HG03558 (cell line): ENCODE data around the gene MAD1L1.

ENCODE experiments used
- ATAC-seq: cut with Tn5 transposase; IDR thresholded peaks from one replicate; pipeline ENCODE4 v1.9.1; 2021; ENCODE audit warnings: moderate number of reproducible peaks; ENCODE audit not compliant: unreplicated experiment; ENCODE audit errors: extremely low read depth

Gene MAD1L1

DNA sequence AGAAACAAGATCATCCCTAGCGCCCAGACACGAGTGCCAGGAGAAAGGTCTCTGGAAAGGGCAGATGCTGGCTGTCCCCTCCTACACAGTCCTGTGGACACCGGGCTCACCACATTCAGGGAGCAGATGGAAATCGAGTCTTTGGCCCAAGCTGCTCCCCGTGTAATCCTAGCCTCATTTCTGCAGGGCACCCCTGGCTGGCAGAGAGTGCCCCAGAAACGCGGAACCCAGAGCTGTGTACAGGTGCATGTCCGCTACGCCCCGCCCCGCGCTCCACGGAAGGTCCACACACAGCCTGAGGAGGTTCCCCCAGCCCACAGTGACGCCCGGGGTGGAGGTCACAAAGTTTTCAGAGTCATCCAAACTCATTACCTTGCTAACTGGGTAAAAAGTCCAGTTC, 202.8 kb downstream of the MAD1L1 start:
- ATAC-seq = no peak

DNA sequence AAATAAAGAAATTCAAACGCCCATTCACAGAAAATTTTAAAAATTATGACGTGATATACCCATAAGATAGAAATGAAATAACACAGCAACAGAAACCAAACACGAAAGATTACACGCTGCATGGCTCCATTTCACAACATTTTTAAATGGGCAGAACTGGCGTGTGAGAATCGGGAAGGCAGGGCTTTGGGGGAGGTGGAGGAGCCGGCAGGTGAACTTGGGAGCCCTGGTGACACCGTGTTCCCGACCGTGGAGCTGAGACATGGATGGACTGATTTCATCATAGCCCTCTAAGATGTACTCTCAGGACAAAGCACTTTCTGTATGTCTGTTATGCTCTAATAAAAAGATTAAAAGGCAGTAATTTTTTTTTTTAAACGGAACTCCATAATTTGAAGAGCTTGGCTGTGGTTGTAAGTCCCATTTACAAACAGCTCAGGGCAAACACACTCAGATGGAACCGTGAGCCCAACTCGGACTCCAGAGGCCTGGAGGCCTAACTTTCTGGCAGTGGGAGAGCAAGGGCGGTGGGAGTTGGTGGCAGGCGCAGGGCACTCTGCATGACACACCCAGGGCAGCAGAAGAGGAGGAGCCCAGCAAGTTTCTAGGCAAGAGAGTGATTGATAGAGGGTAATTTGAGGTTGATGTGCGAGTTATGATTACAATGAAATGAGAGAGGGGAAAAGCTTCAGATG, 203.4 kb downstream of the MAD1L1 start:
- no peak for ATAC-seq

DNA sequence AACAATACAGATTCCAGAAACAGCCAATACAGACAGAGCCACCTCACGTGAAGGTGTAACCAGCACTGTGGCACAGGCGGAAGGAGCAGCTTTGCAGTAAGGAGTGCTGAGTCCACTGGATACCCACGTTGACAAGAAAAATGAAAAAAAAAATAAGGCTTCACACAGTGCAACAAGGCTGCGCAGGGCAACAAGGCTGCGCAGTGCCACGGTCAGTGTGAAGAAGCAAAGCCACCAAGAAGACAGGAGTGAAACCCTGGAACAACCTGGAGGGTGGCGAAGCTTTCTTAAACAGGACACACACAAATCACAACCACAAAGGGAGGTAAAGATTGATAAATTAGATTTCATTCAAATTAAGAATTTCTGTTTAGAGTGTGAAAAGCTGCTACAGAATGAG, 204.0 kb downstream of the MAD1L1 start:
- ATAC-seq = no peak

DNA sequence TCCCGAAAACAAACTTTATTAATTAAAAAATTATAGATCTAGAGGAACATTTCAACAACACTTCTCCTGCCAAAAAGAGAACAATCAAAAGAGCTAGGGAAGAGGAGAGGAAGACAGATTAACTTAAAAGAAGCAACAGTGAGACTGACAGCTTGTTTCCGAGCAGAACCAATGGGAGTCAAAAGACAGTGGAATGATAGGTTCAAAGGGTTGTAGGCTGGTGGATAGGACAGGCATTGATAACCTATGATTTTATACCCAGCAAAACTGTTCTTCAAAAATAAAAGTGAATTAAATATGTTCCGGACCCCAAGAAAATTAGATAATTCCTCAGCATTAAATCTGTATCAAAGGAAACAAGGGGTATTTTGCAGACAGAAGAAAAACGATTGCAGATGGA, 207.6 kb downstream of the MAD1L1 start:
- no peak for ATAC-seq

DNA sequence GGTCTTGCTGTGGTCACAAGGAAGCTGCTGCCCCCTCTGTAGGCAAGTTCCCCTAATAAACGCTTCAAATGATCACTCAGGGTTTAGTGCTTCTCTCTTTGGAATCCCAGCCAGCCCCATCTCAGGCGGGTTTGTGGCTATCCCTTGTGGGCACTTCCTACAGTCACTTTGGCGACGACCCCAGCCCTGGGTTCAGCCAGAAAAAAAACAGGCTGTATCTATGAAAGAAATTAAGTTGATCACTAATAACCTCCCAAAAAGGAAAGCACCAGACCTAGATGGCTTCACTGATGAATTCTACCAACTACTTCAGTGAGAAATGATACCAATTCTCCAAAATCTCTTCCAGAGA, 208.2 kb downstream of the MAD1L1 start:
- no peak for ATAC-seq

DNA sequence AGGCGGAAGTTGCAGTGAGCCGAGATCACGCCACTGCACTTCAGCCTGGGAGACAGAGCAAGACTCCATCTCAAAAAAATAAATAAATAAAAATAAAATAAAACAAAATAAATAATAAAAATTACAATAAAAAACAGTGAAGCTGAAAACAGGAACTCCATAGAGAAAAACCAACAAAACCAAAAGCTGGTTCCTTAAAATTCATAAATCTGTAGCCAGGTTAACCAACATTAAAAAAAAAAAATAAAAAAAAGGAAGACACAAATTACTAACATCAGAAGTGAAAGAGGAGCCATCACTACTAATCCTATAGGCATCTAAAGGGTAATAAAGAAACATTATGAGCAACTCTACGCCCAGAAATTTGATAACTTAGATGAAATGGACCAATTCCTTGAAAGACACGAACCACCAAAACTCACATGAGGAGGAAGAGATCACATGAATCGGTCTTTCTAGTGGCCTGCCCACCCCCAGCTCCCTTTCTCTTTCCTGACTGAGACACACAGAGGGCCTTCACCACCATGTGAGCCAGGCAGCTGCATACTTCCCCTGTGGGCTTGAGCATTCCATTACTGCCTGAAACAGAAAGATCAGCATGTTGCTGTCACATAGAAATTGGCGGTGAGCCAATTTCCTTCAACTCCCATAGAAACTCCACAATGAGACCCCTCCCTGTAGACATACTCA, 208.7 kb downstream of the MAD1L1 start:
- ATAC-seq = no peak

DNA sequence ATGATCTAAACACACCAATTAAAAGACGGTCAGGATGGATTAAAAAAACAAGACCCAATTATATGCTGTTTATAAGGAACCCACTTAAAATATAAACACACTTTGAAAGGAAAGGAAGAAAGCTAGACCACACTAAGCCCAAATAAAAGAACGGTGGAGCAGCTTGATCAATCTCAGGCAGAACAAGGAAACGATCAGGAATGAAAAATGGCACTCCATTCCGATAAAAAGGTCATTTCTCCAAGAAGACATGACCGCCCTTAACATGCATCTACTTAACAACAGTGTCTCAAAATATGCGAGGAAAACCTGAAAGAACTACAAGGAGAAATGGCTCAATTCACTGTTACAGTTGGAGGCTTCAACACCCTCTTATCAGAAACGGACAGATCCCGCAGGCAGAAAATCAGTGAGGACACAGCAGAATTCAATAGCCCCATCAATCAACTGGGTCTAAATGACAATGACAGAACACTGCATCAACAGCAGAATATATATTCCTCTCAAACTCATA, 210.0 kb downstream of the MAD1L1 start:
- no peak for ATAC-seq

DNA sequence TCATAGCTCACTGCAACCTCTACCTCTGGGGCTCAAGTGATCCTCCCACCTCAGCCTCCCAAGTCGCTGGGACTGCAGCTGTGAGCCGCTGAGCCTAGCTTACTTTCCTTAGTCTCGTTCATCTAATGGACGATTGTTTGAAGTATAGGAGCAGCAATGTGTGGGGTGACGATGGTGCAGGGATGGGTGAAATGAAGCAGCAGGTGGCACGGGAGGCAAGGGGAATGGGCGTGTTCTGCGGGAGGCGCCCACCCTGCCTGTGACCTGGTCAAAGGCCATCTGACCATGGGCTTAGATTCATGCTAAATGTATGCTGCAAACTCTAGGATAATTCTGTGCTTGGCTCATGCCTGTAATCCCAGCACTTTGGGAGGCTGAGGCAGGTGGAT, 210.7 kb downstream of the MAD1L1 start:
- no peak for ATAC-seq

DNA sequence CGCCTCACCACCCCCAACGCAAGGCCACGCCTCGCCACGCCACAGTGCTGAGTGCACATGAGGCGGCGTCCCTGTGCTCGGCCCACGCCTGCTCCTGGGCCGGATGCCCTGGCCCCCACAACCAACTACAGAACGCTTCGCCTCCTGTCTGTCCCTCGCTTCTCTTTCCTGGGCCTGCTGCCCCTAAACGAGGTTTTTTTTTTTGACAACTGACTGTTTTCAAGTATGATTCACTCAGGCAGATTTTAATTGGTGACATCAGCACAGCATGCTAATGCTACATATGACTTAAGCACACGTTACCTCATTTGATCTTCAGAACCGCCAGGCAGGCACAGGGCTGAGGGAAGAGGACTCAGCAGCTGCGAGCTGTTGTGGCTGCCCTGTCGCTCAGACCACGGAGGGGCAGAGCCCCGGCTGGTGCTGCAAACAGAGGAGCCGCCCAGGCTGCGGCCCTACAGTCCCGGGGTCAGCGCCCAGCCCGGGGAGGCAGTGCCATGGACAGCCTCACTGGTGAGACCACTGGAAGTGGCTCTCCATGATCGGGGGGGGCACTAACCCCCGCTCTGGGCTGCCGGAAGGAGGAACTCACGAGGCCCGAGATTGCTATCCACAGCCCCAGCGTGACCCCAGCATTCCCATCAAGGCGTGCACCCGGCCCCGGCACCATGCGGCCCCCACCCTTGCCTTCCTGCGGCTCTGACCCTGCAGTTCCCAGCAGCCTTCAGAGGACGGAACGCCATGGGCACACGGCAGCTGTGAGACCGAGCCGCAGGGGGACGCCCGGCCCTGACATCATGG, 212.8 kb downstream of the MAD1L1 start:
- no peak for ATAC-seq

DNA sequence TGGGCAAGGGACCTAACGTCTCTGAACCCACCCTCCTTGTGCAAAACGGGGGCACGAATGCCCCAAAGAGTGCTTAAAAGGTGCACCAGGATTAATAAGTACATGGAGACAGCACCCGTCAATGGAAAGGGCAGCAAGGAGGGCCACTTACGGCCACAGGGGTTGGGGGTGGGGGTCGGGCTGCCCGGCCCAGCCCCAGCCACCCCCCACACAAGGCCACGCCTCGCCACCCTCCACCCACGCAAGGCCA, 213.4 kb downstream of the MAD1L1 start:
- ATAC-seq = no peak

DNA sequence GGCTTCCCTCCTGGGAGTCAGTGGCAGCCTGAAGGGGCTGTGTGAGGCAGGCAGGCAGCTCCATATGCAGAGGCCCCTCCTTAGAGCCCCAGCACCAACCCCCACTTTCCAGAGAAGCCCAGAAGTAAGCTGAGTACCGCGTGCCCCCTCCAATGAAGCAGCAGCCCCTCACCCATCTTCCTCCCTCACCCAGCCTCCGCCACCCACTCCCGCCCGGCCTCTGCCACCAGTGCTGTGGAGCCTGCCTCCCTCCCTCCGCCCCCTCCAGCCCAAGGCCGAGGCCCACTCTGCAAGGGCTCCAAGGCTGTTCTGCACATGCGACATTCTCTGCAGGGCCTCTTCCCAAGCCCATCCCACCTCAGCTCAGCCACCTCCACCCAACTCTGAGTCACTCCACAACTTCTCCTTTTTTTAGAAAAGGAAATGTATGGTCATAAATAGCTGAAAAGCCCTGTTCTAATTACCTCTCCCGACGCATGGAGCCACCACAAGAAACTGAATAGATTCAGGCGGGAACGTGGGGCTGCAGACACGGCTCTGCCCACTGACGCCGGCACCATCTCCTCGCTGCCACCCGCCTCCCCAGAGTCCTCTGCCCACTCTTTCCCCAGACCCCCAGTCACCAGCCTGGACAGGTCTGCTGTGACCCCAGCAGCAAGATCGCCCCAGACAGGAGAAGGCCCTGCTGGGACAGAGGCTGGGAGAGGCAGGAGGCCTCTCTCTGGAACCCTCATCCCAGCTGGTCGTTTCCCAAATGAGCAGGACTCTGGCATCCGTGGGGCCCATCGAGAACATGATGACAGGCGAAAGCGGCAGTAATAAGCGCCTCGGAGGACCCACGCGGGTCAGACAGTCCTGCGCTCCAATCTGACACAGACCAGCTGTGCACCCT, 213.9 kb downstream of the MAD1L1 start:
- ATAC-seq = no peak

DNA sequence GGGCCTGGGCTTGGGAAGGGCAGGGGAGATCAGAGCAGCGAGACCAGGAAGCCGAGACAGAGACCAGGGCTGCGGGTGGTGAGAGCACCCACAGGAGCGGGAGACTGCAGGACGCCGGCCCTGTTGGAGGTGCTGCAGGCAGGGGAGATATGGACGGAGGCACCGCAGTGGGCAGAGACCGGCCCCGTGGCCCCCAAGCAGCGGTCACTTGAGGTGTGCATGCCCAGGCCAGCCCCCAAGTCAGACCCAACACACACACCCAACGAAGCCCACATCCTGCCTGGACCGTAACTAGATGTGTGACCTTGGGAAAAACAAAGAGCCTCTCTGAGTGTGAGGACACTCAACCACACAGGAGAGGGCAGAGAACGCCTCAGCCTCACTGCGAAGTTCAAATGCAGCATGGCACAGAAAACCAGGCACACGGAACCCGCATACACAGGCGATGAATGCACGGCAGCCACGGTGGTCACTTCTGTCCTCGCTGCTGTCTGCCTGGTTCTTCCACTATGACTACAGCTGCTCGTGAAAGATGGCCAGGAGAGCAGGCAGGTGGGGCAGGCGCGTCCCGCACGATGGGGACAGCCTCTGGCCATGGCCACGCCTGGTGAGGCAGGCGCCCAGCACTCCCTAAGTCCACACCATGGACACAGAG, 214.7 kb downstream of the MAD1L1 start:
- ATAC-seq = no peak

DNA sequence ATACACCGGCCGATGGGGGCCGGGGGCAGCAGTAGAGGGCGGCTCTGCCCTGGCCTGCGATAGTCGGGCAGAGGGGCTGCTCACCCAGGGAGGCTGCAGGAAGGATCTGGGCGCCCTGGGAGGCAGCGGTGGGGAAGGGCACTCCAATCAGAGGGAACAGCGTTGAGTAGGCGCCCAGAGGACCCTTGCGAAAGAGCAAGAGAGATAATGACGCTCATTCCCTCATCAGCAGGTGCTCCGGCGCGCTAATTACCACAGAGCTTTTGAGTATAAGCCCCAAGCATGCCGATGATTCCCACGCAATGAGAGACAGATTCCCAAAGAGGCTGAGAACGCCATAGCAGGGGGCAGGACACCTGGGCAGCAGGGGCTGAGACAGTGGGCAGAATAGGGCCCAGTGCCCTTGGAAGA, 215.3 kb downstream of the MAD1L1 start:
- ATAC-seq = no peak

DNA sequence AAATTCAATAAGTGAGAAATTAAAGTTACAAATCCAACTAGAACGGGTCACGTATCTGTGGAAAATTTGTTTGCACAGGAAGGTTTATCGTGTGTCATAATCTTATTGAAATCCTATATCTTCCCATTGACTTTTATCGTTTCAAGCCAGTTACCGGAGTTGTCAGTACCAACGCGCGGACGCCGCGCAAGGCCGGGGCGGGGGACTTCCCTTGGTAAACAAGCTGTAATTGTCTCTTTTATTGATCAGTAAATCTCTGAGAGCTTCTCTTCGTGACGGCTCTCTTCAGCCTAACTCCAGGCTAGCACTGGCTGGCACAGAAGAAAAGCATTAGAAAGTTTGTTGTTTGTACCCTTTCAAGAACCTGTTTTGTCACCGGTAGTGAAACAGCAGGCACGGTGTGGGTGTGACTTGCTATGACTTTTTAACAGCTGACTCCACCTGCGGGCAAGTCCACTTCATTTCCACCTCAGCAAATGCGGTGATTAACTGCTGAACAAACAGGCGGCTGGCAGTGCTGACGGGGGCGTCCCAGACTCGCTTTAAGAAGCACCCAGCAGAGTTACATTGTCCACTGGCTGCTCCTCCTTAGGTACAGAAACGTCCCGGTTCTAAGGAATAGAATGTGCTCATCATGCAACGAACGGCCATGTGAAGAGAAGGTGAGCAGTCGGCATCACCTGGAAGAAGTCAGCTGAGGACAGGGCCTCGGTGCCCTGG, 215.8 kb downstream of the MAD1L1 start:
- no peak for ATAC-seq

DNA sequence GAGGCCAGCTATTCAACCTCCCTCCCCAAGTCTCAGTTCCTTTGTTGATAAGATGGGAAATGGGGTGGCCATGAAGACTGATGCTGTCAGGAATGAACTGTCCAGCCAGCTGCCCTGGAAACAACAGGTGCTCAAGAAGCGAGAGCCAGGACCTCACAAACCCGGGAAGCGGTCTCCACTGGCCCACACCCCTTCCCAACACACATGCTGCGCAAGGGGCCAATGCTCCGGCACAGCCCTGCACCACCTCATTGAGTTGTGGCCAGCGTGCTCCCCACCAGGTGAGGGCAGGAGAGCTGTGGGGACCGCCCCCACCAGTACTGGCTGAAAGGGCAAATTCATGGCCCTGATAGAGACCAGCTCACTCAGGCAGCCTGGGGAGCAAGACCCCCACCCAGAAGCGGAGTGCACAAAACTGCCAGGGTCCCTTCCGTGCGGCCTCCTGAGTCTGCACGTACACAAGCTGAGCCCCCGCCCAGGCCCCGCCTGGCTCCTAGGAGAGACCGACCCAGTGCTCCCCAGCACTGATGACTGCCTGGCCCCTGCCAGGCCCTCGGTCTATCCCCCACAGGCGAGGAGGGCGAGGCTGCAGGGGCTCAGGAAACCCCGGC, 216.6 kb downstream of the MAD1L1 start:
- no peak for ATAC-seq

DNA sequence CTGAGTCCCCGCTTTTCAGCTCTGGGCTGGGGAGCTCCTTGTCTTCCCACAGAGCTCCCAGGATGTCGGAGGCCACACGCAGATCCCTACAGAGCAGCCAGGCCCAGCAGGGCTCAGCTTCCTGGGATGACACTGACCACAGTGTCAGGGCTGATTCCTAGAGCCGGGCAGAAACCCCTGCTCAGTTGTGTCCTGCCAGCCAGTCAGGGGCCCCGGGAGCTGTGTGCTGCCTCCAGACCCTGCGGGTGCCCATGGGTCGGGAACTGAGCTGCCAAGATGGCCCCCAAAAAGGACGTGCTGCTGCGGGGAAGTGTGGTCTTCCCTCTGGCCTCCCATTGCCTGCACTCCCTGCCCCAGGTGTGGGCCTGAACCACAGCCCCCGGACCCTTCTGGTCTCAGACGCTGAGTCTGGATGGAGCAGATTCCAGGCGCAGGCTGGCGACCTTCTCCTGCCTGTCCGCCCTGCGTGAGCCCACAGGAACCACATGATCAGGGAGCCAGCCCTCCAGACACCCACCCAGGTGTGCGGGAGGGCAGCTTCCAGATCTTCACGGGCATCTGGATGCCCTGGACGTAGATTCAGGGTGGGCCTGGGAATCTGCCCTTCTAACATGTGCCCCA, 217.4 kb downstream of the MAD1L1 start:
- no peak for ATAC-seq

DNA sequence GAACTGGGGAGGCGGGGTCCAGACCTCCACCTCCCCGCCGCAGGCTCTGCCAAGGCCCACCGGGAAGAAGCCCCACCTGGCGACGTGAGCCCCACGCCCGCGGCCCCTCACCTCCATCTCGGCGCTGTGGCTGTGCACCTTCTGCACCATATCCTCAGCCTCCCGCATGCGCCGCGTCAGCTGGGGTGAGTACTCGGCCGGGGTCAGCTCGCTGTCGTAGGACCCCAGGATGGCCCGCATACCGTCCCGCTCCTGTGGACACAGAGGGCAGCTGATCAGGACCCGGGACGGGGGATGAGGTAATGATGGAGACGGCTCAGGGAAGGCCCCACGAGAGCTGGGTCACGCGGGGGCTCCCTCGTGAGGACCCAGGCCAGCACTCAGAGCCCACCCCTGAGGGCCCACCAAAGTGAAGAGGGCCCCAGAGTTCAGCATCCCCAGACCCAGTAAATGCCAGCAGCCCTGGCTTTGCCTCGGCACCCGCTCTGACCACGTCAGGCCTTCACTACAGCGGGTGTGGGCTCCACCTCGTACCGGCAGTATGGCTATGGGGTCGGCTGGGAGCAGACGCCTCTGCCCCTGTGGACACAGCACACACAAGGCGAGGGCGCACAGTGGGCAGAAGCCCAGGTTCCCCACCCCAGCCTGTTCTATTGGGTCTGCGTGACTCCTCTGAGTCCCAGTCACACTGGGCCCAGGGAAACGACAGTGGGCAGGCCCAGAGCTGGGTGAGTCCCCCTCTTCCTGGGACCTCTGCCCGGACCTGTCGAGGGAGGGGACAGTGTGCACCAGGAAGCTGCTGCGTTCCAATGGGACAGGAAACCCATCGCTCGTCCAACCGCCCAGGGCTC, 218.1 kb downstream of the MAD1L1 start:
- no peak for ATAC-seq
